Measurements from ENCODE around the gene HDAC4.

- TF ChIP-seq CTCF (IDR thresholded peaks at IDR 0.05) = no peak
- no peak for TF ChIP-seq POLR2AphosphoS5 (IDR thresholded peaks at IDR 0.05; ENCODE audit: insufficient read depth in 1 of 2, low read depth in 1 of 2)
- no peak for TF ChIP-seq POLR2A (IDR thresholded peaks at IDR 0.05)
Measured at GRCh38 chr2:239158641-239159475, 242.0 kb downstream of the HDAC4 start.
